ENCODE measurements around the gene FCF1. TPM values are rescaled to one million over a fixed set of nuclear protein-coding genes. Genes with fewer than 3 reads are reported as not detected.

Gene FCF1
- total and polyA plus RNA-seq, 2 of the 4 experiments (the other 2 are of a cell fraction), result 37.1 to 45.5 TPM

DNA sequence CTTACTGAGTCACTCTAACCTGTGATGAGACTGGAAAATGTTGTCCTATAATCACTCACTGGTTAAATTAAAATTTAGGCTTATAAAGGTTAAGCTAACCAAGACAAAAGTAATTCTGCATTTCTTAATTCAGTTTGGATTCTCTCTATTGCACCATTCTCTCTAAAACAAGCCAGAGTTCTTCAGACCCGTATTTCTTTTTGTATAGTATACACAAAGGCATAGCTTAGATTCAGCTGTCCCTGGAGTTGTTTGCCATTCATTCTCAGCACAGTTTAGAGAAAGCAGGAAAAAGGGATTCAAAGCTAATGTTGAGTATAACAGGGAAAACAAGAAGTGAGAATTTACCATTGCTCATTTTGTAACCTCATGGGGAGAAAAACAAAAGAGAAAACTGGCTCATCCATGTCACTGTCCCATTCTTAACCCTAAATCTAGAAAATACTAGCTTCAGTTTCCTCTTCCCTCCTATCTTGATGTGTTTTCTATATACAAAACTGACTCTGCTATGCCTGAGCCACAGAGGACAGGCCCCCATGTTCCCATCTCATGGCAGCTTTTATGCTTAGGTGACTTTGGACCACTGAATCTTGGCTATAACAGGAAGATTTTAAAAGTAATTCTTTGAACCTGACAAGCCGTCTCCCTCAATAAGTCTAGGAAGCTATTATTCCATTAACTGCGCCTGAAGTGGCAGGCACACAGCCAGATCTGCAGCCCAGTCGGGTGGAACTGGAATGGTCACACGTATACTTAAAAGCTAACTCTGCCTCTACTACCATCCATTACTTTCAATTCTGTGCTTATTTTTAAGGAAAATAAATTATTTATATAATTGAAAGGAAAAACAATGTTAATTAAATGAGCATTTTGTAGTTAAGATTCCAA is 7.1 kb upstream of the FCF1 start:
- Histone ChIP-seq H3K56ac (ENCODE audit: extremely low read depth, insufficient read depth, low read length) (no peak overlapping the region), H3K18ac (ENCODE audit: low read depth, low read length) (0 out of 2 replicates have a peak overlapping the region, but pooled peaks have one; percentile 13), H2AK9ac (replicated peaks; ENCODE audit: low read depth, low read length, poor library complexity) (no peak overlapping the region), H4K5ac (ENCODE audit: low read depth, low read length) (no peak overlapping the region), H3K9me3 (ENCODE audit: control insufficient read depth, insufficient read depth, low read length) (peaks cover 3% of the 10 kb centered on the region; the same call in 1 of the 2 replicates), H3K36me3 (ENCODE audit: control insufficient read depth, insufficient read depth, low read length) (no peaks in the 10 kb centered on the region), H3K23ac (ENCODE audit: low read depth, low read length) (no peak overlapping the region), H4K91ac (ENCODE audit: insufficient read depth, low read depth, low read length) (no peak overlapping the region), H3K4me1 (ENCODE audit: control insufficient read depth, insufficient read depth, low read length) (peaks cover 2% of the 10 kb centered on the region; the same call in 1 of the 2 replicates), H4K20me1 (ENCODE audit: insufficient read depth, low read length) (peaks cover 26% of the 10 kb centered on the region), H2BK5ac (ENCODE audit: low read depth, low read length, poor library complexity, severe bottlenecking) (no peak overlapping the region), H3K9ac (ENCODE audit: low read depth, low read length) (no peak overlapping the region), H3K4ac (ENCODE audit: low read depth, low read length) (no peak overlapping the region), H2BK15ac (ENCODE audit: low read depth, low read length) (no peak overlapping the region), H3K79me1 (ENCODE audit: low read depth in 1 of 2, low read length in 2 of 2) (peaks cover 27 to 52% of the 10 kb centered on the region in 2 experiments), H2BK120ac (ENCODE audit: low read depth, low read length) (no peak overlapping the region), H3K9me1 (ENCODE audit: insufficient read depth, low read length) (peaks cover 4% of the 10 kb centered on the region), H3K27me3 (ENCODE audit: control insufficient read depth, insufficient read depth, low read length) (no peaks in the 10 kb centered on the region), H2AK5ac (ENCODE audit: low read depth, low read length) (no peak overlapping the region), H3K14ac (replicated peaks; ENCODE audit: low read depth, low read length) (no peak overlapping the region), H3K27ac (ENCODE audit: insufficient read depth, low read length) (peak overlapping the region; percentile 29; the same call in 1 of the 2 replicates), H2BK20ac (ENCODE audit: low read depth, low read length) (no peak overlapping the region), H4K8ac (ENCODE audit: low read depth in 2 of 2, low read length in 2 of 2) (no peak overlapping the region), H3K4me2 (ENCODE audit: low read depth, low read length) (peak overlapping the region; percentile 33; the same call in 1 of the 2 replicates), H3K4me3 (ENCODE audit: insufficient read depth, low read depth, low read length) (no peak overlapping the region), H2AFZ (replicated peaks; ENCODE audit: low read length, poor library complexity) (no peak overlapping the region)
- WGBS, 2 experiments (ENCODE audit: extremely low coverage in 2 of 2, insufficient read length in 1 of 2), result no CpG with 5 or more reads among the region's 5 CpGs
- no TSS peak for BruUV-seq (replicated peaks)
- no peak for DNase-seq
- dilution Hi-C loops (cut with HindIII; ENCODE audit: low sequenced_read_pairs, unreplicated experiment) (no loop called here), in situ Hi-C loops (cut with MboI; ENCODE audit: low sequenced_read_pairs) (no loop called here), intact Hi-C loops (cut with micrococcal nuclease) (no loop called here)
- POLR2A ChIA-PET (ENCODE audit: unreplicated experiment), result no interaction called here
- TF ChIP-seq SMC3 (IDR thresholded peaks at IDR 0.05; ENCODE audit: low read depth, low read length), result no peak
- TF ChIP-seq MAFK (IDR thresholded peaks at IDR 0.05; ENCODE audit: low read depth, low read length), result no peak
- TF ChIP-seq RCOR1 (IDR thresholded peaks at IDR 0.05; ENCODE audit: insufficient replicate concordance, low read length), result no peak
- TF ChIP-seq RAD21 (IDR thresholded peaks at IDR 0.05; ENCODE audit: low read length), result no peak
- CTCF ChIA-PET, result interaction anchor here (0.6 kb wide), 1 partner anchor 1884 kb away, joined by 3 read pairs; no protein-coding TSS in a partner anchor
- peak; percentile 72; the same call in 1 of the 2 replicates for ATAC-seq (ENCODE audit: low read depth)
